ENCODE data around the gene COASY.
"Not testable (repeated sequence)": the region's sequence is repeated elsewhere in the genome, so short reads cannot be mapped to it uniquely, and the experiment has no call there.

GRCh38 chr17:42609814-42610801, 48.2 kb downstream of the COASY start:
- not testable (repeated sequence) for TF ChIP-seq POLR2AphosphoS5, POLR2A (IDR thresholded peaks at IDR 0.05; ENCODE audit: low read depth, low read length)

Data from GM12892 (cell line).